KOPT-K1 (cell line): Measurements from ENCODE around the gene GLI3.

Experiments used
- H3K27ac ChIP-seq: fragments of 200-600 bp; sonication (generic); 2 replicates; pipeline ENCODE4 v1.5.1; 2016; ENCODE audit warnings: antibody characterized with exemption, mild to moderate bottlenecking, low read depth, low read length; ENCODE audit not compliant: poor library complexity, severe bottlenecking
- H3K36me3 ChIP-seq: fragments of 200-600 bp; sonication (generic); 2 replicates; pipeline ENCODE4 v1.5.1; 2017; ENCODE audit warnings: antibody characterized with exemption, mild to moderate bottlenecking, low read length, moderate library complexity; ENCODE audit not compliant: insufficient read depth
- H3K9me3 ChIP-seq: fragments of 200-600 bp; sonication (generic); 2 replicates; pipeline ENCODE4 v1.5.1; 2017; ENCODE audit warnings: antibody characterized with exemption, low read length, mild to moderate bottlenecking; ENCODE audit not compliant: insufficient read depth, poor library complexity, severe bottlenecking

GLI3 gene

DNA sequence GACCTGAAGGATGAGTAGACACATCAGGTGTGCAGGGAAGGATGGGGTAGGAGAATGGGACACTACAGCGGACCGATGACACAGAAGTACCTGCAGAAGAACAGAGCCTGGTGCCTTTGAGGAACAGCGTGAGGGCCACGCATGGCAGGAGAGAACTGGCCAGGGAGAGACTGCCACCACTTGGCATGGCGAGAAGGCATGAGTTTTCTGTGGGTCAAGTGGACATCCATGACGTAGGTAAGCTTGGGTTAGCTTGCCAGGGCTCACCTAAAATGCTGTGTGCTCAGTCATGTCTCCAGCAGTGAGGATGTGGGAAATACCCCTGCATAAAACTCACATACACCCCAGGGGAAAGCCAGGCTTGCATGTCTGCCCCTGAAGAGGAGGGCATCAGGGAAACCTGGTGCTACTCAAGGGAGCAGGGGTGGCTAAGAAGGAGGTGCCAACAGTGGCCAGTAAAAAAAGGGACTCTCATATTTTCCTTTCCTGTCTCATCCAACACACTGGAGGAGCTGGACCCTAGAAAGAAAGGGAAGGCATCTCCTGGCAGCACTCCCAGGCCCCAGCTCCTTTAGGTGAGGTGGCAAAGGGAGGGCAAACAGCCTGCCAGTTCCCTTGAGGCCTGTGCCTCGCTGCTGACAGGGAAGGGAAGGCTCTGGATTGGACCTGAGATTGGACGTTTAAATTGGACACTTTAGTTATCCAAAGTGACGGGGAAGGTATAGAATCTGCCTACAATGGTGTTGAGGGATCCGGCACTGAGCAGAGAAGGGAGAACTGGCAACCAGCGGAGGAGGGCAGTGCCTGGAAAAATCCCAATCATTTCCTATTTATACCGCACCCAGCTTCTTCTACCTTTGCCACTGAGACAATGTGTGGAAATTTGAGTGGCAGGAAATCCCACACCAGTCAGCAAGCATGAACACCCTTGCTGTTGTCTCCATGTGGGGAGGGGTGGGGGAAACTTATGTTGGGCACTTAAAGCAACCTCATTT is 255.7 kb downstream of the GLI3 start:
- no peaks in the 10 kb centered on the region for H3K9me3 ChIP-seq
- no peaks in the 10 kb centered on the region for H3K36me3 ChIP-seq
- no peak overlapping the region for H3K27ac ChIP-seq

DNA sequence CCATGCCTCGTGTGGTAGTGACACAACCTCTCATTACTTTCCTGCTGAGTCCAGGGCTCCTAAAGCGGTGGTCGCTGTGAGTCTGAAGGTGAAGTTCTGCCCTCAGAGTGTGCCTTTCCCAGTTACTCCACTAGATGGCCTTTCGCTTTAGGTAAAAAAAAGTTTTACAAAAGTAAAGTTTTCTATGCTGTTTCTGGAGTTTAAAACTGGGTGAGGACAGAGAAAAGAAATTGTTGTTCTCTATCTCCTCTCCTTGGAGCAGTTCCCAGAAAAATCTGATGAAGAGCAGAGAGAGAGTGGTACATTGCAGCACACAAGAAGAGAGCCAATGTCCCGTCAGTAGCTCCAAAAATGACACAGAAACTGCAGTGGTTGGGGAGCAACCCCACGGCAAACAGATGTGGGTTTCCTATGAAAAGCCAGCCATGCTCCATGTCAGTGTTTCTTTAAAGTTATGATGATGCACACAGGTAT is 257.1 kb downstream of the GLI3 start:
- Histone ChIP-seq H3K27ac (no peak overlapping the region), H3K9me3 (no peaks in the 10 kb centered on the region), H3K36me3 (no peaks in the 10 kb centered on the region)

DNA sequence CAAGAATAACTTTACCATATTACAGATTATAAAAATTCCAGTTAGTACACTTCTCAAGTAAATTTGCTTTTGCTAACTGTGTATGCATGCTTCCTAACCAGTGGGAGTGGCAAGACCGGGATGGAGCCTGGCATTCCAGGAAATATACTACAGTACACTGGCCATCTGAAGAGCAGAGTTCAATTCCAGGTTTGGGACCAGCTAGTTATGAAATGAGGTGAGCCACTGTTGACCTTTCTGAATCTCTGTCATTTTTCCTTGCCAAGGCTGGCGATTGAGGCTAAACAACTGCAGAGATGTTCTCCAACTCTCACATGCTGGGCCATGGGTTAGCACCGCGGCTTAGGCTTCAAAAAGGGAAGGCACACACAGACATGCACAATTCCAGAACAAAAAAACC is 258.2 kb downstream of the GLI3 start:
- Histone ChIP-seq H3K27ac (no peak overlapping the region), H3K36me3 (no peaks in the 10 kb centered on the region), H3K9me3 (no peaks in the 10 kb centered on the region)

DNA sequence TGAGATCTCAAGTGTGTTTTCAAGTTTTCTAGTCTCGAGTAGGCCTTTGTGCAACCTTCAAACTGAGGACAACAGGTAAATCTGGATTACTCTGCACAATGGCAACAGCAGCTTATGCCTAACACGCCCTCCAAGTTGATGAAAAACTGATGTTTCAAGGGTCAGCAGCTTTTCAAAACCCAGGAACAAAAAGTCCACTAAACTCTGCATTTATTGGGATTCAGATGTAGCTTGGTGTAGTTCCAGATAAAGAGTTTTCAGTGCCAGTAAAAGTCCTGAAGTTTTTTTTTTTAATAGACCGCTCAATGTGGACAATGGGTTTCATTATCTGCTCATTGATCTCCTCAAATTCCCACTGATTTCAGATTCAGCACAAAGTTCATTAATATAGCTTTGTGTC is 259.3 kb downstream of the GLI3 start:
- Histone ChIP-seq H3K36me3 (no peaks in the 10 kb centered on the region), H3K27ac (no peak overlapping the region), H3K9me3 (no peaks in the 10 kb centered on the region)

DNA sequence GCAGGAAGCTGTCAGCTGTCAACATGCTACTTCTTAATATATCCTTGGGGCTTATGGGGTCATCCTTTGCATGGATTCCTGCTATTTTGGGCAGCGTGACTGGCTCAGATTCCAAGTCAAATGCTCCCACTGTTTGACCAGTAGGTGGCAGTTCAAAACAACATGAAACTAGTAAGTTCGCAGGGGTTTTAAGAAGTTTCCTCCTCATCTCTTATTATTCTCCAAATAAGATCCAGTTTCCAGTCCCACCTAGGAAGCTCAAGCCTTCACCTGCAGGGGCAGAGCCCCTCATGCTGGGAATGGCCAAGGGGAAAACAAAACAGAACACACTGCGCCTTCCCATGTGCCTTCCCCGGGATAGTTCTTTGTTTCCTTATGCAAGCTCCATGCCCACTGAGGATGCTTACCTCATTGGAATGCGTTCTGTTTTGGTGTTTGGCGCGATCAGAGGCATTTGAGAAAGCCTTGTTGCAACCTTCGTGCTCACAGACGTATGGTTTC is 259.8 kb downstream of the GLI3 start:
- Histone ChIP-seq H3K36me3 (no peaks in the 10 kb centered on the region), H3K27ac (no peak overlapping the region), H3K9me3 (no peaks in the 10 kb centered on the region)

DNA sequence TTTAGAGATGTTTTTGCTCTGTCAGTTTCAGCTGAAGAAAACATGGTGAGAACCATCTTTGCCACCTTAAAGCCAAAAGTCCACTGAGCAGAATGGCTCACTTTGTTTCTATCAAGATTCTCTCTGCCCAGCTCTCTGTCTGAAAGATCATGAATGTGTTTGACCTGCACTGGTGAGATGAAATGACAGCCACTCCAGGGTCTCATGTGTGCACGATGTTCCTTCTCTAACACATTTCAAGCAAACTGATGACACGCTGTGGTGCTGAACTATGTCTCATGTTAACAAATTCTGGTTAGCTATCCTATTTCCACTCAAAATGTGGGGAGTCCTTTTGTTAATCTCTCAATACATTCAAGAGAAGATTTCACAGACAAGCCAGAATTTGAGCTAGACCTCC is 260.6 kb downstream of the GLI3 start:
- Histone ChIP-seq H3K27ac (no peak overlapping the region), H3K36me3 (no peaks in the 10 kb centered on the region), H3K9me3 (no peaks in the 10 kb centered on the region)

DNA sequence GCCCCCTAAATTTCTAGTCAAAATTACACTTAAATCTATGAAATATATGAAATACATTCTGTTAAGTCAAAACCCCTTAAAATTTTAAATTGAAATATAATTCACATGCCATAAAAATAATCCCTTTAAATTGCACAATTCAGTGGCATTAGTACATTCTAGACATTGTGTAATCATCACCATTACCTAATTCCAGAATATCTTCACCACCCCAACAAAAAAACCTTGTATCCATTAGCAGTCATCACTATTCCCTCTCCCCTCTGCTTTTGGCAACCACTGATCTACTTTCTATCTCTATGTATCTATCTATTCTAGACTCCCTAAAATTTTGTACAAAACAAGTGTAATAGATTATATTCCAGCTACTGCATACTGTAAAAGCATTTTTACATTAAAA is 261.2 kb downstream of the GLI3 start:
- Histone ChIP-seq H3K27ac (no peak overlapping the region), H3K36me3 (no peaks in the 10 kb centered on the region), H3K9me3 (no peaks in the 10 kb centered on the region)

DNA sequence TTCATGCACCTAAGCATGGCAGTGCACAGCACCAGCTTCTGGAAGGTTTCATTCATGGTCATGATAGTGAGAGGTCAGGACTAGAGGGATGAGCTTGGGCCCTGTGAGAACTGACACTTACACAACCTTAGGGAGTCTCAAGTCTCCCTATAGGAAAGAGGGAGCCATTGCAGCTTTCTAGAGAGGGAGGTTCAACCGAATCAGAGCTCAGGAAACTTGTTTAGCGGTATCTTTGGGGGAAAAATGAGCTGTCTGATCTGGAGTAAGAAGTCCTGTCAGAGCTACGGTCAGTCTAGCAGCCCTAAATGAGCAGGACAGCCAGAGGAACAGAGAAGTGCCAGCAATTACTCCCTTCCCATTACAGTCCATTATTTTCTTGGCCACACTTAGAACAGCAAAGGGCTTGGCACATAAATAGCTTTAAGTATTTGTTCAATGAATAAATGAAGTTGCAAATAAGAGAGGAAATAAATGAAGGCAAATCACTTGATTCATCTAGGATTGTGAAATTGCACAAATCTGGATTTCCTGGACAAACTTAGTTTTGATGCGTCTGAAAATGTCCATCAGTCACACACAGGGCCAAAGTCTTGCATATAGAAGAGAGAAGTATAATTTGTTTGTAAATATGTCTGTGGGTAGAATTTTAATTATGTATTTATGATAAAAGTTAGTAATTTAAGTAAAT is 262.0 kb downstream of the GLI3 start:
- Histone ChIP-seq H3K9me3 (no peaks in the 10 kb centered on the region), H3K27ac (no peak overlapping the region), H3K36me3 (no peaks in the 10 kb centered on the region)

DNA sequence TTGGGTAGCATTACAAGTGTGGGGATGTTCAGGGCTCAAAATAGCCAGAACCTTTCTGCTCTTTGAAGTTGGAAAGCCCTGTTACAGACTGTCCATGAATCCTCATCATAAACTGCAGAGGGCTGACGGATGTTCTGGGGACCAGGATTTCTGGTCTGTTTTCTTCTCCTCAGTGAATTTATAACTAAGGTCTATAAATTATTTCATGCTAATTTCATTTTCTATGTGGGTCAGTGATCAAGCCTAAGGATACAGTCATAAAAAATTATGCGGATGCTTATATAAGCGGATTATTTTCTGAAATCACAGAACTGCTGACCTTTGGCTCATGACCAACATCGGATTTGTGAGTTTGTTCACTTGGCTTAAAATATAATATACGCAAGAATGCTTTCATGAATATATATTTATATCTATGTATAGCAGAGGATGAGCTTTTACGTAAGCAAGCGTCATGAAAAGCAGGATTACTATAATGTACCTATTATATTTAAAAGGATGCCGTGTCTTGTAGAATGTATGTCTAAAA is 263.7 kb downstream of the GLI3 start:
- Histone ChIP-seq H3K9me3 (no peaks in the 10 kb centered on the region), H3K36me3 (no peaks in the 10 kb centered on the region), H3K27ac (no peak overlapping the region)

DNA sequence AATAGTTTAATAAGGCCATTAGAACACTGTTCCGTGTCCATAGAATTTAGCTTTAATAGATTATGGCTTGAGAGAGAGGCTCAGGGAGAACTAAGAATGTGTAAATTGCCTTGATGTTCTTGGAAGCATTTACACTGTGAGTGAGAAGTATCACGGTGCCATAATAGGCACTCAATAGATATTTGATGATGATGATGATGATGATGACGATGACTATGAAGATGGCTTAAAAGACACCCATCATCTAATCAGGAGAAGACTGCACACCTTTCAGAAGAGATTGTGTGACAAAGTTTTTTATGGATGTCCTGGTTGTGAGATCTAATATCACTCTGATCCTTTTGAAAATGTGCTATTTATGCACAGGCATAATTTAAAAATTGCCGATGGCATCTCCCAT is 264.2 kb downstream of the GLI3 start:
- Histone ChIP-seq H3K9me3 (no peaks in the 10 kb centered on the region), H3K36me3 (no peaks in the 10 kb centered on the region), H3K27ac (no peak overlapping the region)

DNA sequence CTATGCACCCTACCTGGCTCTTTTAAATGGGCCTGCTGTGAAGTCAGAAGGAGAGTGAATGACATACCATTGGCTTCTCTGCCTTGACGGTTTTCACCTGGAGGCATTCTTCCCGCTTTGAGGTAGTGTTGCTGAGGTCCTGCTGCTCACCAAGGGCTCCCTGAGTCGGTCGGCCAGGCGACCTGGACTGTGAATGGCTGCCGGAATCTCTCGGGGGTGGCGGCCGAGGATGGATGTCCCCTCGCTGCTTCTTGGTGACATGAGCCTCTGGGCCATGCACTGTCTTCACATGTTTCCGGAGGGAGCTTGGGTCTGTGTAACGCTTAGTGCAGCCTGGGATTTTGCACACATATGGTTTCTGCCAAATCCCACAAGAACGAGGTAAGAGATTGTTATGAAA is 264.7 kb downstream of the GLI3 start:
- H3K36me3 ChIP-seq = no peaks in the 10 kb centered on the region
- no peaks in the 10 kb centered on the region for H3K9me3 ChIP-seq
- H3K27ac ChIP-seq = no peak overlapping the region

DNA sequence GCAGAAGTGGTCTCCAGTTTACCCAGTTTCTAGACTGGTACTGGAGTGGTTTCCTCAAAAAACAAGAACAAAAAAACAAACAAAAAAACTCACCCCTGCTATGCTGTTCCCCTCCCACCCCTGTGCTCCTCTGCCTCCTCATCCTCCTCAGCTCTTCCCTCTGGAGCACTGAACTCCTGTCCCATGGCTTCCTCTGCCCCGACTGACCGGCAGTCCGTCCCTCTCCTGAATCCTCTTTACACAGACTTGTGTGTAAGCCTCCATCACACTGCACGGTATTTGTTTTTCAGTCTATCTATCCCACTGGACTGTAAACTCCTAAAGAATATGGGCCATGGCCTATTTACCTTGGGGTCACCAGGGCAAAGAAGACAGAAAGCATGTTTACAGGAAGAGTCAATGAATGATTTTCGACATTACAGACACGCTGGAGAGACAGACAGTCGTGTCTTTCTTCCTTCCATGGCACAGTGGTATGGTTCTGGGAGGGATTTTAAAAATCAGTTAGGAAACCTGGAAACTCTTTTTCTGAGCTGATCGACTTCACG is 265.3 kb downstream of the GLI3 start:
- H3K27ac ChIP-seq = no peak overlapping the region
- H3K9me3 ChIP-seq = no peaks in the 10 kb centered on the region
- H3K36me3 ChIP-seq = no peaks in the 10 kb centered on the region

DNA sequence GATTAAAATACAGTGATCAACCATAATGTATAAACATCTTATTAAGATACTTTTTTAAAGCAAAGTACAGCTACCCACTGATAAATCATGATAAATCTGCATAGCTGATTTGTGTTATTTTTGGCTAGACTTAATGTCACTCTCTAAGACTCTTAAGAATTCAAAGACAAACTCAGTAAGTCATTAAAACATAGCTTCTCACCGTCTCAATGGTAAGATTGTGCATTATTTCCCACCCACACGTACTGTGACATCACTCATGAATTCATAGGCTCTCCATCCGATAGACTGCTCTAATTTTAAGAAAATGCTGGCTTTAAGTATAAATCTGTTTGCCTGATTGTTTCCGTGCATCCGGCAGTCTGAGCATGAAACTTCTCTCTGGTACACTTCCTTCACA is 266.1 kb downstream of the GLI3 start:
- no peaks in the 10 kb centered on the region for H3K36me3 ChIP-seq

DNA sequence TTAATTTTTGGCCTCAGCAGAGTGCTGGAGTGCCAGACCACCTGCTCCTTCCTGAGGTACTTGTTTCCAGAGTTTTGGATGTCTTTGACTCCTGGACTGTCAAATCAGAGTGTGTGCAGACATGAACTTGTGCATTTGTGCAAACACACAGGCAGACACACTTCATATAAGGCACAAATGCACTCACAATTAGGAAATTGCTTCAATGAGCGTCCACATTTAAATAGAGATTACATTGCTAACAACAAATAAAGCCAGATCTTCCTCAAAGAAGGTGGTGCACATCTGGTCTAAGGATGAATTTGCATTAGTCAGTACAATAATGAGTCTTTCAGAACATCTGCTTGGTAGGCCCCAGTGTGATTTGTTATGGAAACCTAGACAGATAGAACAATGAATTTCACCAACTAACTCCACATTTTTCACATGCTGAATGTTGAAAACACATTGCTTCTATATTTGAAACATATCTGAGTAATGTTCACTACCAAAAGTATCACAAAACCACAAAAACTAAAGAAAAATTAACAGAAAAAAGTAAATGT is 267.4 kb downstream of the GLI3 start:
- Histone ChIP-seq H3K9me3 (no peaks in the 10 kb centered on the region), H3K36me3 (no peaks in the 10 kb centered on the region)

More for the DNA sequence above, 266.1 kb downstream of the GLI3 start:
- no peak overlapping the region for H3K27ac ChIP-seq
- no peaks in the 10 kb centered on the region for H3K9me3 ChIP-seq

DNA sequence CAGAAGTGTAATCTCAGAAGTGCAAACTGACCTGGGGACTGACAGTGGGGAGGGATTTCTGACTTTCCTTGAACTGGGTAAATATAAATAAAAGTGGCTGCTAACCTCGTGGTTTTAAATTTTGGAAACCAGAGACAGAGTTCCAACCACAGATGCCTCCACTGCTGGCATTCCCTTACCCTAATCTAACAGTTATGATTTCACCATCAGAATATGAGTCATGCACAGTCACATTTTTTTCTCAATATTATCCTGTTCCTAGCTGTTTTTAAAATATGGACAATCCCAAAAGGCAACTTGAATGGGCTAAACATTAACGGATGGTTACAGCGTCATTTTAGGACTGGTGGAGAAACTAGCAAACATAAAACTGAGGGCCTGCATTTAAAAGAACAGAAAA is 269.9 kb downstream of the GLI3 start:
- Histone ChIP-seq H3K27ac (no peak overlapping the region), H3K36me3 (no peaks in the 10 kb centered on the region), H3K9me3 (no peaks in the 10 kb centered on the region)

More for the DNA sequence above, 267.4 kb downstream of the GLI3 start:
- H3K27ac ChIP-seq = no peak overlapping the region
